Mesenteric fat pad (tissue), 1 donor: Measurements from ENCODE around the gene CISTR. TPM values are rescaled to one million over a fixed set of nuclear protein-coding genes. Genes with fewer than 3 reads are reported as not detected.
"Not testable (repeated sequence)": the region's sequence is repeated elsewhere in the genome, so short reads cannot be mapped to it uniquely, and the experiment has no call there.

Experiments used
- DNase-seq: peaks from one replicate; pipeline ENCODE4 v3.0.0-alpha.2; 2020; ENCODE audit warnings: low spot score
- total RNA-seq: library from RNA; stranded (reverse); fragmentation: NEBNext Ultra II Directional; extraction: Animal tissue kit (Norgen Biotek cat#: 25700); gene quantifications from one replicate; pipeline ENCODE4 v1.2.1, GENCODE V29; 2021
- donor health status: DM: yes; HTN: yes; CAD: no.

CISTR gene
- total RNA-seq, 1 donor from 2014 or later = not detected

DNA sequence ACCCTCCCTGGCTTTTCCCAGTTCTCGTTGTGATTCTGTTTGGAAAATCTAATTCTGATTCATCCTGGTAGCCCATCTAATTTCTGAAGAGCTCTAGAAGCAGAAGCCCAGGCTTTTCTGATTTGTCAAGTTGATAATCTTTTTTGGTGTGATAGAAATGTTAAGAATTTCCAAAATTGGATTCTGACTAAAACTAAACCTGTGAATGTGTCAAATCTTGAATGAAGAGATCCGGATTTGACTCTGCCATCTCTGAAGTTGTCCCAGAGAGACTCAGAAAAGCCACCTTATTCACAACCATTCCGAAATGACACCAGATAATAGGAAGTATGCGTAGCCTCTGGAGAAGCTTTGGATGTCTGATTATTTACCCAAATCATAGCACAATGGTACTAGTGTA lies 12.8 kb upstream of the CISTR start:
- no peak for DNase-seq

DNA sequence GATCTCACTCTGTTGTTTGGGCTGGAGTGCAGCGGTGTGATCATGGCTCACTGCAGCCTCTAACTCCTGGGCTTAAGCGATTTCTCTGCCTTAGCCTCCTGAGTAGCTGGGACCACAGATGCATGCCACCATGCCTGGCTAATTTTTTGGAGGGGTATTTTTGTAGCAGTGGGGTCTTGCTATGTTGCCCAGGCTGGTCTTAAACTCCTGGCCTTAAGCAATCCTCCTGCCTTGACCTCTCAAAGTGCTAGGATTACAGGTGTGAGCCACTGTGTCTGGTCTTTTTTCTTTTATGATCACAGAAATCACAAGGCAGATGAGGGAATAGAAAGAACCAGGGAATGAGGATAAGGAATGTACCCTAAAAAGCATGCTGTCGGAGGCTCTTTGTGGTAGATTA lies 11.0 kb upstream of the CISTR start:
- not testable (repeated sequence) for DNase-seq

DNA sequence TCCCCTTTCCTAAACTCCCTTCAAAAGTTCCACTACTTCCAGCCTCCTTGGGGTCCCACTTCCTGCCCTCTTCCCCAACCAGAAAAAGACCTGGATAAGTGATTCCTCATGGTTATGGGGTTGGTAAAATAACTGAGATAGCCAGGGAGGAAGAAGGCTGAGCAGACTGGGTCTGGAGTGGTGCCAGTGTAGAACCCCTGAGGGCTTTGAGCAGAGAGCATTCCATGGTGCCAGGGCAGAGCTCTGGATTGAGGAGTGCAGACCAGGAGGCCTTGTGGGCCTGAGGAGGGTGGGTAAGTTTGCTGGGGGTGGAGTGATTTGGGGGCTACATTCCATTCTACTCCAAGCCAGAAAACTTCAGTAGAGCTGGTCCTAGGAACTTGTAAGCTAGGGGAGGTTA lies 9.5 kb upstream of the CISTR start:
- DNase-seq = no peak

DNA sequence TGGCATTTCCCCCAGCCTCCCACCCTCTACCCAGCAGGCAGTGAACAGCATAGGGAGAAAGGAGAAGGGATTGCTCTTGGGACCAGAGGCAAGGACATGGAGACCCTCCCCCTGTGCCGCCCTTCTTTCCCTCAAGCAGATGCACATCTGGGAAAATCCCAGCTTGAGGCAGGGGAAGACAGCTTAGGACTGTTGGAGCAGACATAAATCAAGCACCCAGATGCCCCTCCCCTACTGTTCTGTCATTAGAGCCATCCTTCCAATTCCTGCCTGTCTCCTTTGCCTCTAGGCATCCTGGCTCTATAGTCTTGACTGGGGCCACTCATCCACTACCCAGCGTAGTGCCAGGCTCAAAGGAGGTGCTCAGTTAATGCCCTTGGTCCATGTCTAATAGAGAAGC lies 7.5 kb upstream of the CISTR start:
- peak; percentile 51 for DNase-seq

DNA sequence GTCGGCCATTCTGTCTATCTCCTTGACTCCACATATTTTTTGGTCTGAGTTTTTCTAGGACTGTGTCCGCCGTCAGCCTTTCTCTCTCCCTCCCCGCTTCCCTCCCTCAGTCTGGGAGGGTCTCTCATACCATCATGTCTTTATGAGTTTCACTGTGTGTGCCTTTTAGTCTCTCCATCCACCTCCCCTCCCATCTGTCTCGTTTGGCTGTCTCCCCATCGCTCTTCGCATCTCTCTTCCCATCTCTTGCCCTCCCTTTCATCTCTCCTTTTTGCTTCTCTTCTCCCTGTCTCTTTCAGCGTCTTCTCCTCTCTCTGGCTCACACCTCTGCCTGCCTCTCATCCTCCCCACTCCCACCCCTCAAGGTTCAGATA lies 6.9 kb upstream of the CISTR start:
- peak; percentile 60 for DNase-seq

DNA sequence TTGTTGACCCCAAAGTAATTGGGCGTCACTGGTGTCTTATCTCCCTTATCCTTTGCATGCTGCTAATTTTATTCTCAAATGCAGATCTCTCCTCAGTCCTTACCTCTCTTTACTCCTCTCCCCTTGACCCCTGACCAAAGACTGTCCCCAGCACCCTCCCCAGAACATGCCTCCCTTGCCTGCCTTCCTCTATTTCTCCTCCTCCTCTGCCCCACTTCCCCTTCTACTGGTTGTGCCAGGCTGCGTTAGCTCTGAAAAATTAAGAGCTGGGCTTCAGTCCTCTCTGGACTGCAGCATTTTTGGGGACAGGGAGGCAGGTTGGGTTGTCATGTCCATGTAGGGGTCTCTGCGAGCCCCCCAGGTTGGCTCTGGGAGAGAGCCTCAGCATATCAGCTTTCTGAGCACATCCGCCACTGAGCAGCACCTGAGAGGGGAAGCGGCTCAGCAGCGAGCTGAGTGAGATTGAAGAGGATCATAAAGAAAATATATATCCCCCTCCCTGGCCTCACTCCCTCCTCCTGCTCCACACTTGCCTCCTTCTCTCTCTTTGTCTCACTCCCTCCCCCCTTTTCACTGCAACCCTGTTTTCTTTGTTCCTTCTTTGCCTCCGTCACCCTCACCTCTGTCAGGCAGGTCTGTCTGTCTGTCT lies 6.4 kb upstream of the CISTR start:
- peak; percentile 33 for DNase-seq

DNA sequence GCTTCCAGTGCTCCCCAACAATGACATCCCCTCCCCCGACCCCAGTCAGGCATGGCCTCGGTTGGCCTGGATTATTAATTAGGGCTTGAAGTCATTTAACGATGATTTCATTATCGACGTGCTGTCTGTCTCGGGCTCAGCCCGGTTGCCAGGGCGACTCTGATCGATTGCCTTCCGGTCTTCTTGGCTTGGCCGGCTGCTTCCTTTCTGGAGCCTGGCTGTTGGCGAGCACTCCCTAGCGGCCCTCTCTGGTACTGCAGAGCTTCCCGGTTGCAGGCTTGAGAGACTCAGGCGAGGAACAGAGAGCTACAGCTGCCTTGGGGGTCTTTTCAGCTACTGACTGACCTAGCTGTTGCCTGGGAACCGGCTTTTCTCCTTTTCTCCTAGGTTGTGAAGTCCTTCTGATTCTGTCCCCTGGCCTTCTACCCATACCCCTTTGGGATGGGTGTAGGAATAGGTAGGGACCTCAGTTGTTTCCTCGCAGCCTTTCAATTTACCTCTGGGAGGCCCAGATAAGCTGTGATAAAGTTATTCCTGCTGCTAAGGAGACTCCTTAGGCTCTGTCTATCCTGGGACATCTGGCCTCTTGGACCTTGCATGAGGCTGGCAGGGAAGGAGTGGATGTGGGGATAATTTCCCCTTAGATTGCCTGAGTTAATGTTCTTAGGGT lies 5.5 kb upstream of the CISTR start:
- no peak for DNase-seq

DNA sequence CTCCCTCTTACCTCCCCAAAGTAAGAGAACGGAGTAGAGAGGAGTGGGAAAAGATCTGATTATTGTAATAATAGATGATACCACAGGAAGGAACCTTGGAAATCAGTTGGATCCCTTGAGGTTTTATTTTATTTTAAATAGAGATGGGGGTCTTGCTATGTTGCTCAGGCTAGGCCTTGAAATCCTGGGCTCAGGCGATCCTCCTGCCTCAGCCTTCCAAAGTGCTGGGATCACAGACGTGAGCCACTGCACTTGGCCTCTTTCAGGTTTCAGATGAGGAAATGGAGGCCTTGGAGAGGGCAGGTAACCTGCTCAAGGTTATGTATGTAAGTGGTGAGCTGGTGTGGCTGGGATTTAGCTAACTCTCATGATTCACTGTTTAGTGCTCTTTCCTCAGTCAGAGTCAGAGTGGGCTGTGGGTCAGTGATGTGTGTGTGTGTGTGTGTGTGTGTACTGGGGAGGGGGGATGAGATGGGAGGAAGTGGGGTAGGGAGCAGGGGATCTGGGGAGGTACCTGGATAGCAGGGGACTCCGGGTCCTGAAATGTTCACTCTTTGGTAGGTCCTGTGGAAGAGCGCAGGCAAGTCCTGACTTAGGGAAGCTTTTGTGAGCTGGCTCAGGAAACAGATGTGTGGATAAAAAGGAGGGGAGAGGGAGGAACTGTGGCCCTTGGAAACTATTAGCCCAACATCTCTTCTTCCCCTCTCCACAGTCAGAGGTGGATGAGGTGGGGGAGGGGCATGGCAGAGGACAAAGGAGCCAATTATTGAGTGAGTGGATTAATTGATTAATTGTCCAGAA lies 4.7 kb upstream of the CISTR start:
- DNase-seq = no peak

DNA sequence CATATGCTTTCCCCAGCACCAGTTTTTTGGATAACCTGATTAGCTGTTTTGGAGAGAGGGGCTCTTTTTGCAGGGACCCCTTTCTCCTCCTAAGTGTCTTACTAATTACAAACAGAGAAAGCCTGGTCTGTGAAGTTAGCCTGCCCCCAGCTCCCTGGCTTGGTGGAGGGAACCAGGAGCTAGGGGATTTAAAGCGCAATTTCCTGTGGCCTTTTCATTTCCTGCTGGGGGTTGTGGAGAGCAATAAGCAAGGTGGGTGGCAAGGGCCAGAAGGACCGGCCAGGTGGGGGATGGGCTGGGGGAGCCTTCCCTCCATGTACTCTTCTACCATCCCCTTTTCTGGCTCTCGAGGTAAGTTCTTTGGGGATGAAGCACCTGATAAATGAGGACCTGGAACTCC lies 4.1 kb upstream of the CISTR start:
- DNase-seq = no peak

DNA sequence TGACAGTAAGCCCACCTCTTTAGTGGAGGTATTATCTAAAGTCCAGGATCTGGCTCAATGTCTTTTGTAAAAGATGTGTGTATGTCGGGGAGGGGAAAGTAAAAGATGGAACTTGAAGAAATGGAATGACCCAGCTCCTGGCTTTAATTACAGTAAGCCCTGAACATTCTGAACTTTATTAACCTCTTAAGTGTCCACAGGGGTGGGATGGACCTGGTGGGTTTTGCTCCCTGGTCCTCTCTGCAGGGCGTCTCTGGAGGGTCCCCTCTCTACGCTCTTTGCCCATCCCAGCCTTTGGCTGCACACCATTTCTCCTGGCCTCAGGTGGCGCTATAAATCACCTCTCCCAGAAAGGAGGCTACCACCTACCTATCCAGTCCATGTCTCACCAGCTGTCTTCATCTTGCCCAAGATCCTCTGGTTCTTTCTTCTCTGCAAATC lies 3.7 kb upstream of the CISTR start:
- no peak for DNase-seq

DNA sequence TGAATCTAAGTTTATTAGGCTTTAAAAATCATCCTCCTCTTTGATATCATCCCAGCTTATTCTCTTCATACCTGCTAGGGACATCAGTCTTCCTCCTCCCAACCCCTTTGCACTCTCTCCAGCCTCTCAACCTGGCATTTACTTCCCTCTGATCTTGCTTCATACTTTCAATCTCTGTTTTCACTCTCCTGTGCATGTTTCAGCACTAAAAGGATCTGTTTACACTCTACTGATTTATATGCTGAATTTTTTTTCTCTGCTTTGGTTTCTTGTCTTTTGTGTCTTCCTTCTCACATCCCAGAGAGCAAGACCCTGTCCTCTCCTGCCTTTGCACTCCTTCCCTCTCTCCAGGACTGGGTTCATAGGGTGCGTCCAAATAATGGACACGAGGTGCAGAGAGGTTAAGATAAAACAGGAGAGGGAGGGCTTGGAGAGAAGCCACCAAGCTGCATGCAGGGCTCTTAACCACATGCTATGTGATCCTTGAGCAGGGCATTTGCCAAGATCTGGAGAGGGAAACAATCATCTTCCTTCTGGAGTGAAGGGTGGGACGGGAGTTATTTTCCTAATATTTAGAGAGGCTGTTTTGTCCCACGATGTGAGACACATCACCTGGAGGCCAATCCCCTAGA lies 3.0 kb upstream of the CISTR start:
- DNase-seq = no peak

DNA sequence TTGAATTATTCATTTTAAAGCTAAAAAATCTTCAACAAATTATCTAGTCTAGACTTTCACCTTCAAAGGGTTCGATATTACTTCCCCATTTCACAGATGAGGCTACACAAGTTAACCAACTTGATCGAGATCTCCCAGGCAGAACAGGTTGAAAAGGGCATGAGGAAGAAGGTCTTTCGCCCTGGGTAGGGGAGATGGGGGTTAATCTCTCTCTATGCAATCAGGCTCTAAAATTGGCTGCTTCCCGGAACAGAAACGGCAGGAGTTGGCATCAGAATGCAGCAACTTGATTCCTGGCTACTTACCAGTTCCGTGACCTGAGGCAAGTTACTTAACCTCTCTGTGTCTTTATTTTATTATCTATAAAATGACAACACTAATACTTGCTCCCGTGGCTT lies 2.4 kb upstream of the CISTR start:
- no peak for DNase-seq

DNA sequence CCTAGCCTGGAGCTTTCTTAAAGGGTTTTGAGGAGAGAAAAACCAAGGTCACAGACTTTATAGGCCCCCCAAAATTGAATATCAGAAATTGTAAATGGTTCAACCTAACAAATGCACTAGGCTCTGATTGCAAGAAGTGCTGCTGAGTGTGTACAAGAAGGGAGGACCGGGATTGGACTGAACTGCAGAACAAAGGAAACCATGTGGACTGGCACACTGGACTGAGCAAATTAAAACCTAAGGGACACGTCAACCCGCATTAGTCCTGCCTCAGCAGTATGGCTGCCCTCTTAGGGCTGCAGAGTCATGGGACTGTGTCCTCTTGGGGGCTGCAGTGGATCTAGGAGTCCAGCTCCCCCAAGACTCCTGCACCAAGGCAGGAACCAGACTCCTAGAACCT lies 842 bp upstream of the CISTR start:
- no peak for DNase-seq

DNA sequence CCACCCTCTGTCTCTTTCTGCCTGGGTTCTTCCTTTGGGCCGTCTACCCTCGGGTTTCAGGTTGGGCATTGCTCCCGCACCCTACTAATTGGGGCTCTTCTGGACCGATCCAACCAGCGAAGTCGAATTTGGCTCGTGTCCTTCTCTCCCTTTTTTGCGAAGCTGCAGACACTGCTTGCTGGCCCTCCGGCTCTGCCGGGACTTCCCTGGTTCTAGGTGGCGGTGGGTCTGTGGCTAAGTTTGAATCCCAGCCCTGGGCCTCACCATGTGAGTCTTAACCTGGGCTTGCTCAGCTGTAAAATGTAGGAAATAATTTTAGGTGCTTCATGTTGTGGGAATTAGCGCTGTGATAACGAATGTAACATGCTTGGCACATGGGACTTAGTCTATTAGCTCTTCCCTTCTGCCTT lies 418 bp upstream of the CISTR start:
- no peak for DNase-seq

DNA sequence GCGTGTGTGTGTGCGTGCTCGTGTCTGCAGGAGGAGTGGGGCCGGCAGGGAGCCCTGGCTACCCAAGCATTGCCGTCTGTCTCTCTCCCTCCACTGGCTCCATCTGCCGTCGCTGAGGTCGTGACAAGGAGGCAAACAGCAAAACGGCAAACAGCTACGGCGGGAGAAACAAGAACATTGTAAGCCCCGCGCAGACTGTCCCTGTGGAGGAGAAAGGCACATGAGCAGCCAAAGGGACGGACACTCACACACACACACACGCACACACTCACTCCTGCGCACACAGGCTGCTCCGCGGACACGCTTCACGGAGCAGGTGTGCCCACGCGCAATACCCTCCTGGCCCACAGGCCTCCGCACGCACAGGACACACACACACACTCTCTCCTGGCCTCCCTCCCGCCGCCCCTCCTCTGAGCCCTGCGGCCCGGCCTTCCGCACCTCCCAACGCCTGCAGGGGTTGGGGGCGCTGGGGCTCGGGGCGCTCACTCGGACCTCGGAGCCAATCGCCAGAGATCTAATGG lies 905 bp downstream of the CISTR start:
- no peak for DNase-seq

DNA sequence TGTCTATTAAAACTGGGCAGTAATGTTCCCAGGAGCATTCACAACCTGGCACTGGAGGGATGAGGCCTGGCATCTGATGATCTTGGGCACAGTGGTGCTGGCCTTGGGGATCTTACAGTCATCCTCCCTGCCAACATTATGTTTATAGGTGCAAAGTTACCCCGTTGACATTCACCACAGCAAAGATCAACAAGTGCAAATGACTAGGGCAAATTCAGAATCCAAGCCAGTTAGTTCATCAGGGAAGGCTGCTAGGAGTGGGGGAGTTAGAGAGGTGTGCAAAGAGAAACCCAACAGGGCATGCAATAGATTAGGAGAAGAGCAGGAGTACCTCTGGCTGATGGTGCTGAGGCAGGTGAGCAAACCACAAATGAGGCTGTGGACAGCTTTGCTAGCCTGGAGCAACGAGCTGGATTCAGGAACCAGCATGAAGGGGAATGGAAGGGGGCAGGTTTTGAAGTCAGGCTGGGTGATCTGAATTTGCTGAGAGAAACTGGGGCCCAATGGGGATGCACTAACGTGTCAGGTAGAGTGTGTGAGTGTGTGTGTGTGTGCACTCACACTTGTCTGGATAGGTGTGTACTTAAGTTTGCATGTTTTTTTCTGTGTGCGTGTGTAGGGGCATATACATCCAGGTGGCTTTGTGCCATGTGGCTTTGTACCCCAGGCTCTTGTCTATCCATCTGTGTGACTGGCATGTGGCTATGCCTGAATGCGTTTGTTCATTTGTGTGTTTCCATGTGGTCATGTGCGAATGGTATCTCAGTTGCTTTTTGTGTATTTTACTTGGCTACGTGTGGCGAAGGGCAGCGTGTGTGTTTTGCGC lies 1.6 kb downstream of the CISTR start:
- no peak for DNase-seq

DNA sequence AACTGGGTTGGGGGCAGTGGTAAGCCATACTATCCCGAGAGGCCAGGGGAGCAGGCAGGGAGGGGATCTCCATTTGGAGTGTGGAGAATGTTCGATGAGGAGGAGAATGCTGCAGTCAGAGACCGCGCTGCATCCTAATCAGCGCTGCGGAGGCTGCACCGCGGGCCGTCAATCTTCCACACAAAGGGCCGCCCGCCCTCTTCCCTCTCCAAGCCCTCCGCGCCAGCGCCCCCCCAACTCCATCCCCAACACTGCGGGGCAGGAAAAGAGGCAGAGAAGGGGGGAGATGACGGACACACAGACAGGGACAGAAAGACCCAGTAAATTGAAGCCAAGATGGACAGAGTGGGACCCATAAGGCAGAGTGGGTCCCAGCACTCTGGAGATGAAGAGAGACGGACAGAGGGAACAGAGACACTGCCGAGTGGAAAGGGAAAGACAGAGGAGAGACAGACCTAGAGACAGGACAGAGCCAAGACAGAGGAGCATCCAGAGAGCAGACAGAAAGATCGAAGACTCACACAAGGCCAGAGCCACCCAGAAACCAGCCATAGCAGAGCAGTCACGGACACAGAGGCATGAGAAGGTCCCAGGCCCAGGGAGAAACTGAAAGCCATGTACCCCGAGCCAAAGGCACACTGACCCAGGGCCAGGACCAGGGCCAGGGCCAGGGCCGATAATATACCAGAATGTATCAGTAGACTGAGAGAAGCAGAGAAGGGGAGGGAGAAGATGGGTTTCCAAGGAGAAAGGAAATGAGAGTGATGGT lies 3.5 kb downstream of the CISTR start:
- no peak for DNase-seq

DNA sequence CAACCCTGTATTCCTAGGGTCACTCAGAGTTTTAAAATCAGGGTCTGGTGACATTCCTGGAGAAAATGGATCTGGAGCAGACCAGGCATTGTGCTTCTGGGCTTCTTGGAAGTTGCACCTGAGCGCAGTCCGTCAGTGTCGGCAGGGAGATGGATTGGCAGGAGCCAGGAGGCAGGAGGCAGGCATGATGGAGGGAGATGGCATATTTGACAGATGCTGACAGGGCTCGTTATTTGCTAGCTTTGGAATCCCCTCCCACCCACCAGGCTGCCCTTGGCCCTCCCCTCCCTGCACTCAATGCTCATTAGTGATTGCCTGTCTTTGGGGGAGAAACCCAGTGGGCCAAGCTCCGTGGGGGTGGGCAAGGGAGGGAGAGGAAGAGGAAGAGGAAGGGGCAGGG lies 4.7 kb downstream of the CISTR start:
- DNase-seq = no peak

DNA sequence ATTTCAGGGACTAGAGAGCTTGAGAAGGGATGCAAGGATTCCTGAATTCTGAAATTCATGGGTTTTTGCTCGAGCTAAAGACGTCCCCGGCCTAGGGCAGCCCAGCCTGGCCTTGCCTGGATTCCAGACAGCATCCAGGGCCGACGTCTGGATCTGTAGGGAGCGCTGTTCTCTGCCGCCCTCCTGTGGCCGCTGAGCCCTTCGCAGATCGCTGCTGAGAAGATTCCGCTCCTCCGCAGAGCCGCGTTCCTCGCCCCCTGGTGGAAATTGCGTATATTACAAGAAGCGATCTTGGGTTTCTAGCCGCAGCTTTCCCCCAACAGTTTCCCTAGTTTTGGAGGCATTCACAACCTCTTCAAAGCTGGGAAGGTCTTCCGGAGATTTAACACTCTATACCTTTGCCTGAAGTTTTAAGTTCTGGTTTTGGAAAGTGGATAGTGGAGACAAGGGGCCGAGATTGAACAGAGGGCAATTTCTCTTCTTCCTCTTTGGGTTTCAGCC lies 5.1 kb downstream of the CISTR start:
- DNase-seq = peak; percentile 96

DNA sequence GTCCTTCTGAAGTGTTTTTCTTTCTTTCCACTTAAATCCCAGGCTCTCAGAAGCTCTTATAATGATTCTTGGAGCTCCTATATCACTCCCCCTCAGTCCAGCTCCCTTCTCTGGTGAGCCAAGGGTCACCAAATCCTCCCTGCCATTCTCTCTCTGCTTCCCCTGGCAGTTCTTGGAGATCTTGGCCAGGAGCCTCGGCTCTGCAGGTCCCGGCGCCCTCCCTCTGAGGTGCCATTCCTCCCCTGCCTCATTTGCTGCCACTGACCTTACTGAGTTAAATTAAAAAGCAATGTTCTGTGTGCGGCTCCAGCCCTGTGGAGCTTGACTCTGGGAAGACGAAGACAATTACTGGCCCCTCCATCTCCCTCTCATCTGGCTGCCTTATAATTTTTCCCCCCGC lies 7.0 kb downstream of the CISTR start:
- no peak for DNase-seq
